ENCODE data around the gene KREMEN2.
A peak's percentile ranks its signal among the peaks of the same experiment; 100 is the strongest.

The KREMEN2 gene

GRCh38 chr16:2987833-2988232 is 23.8 kb downstream of the KREMEN2 start:
- Histone ChIP-seq H2BK15ac (ENCODE audit: low read length) (peak overlapping the region; percentile 37), H3K9ac (ENCODE audit: low read depth, low read length, poor library complexity) (no peak overlapping the region), H3K18ac (ENCODE audit: low read length) (peak overlapping the region; percentile 83), H3K27ac (replicated peaks; ENCODE audit: low read length) (no peak overlapping the region), H3K36me3 (replicated peaks in 1 of 2; ENCODE audit: control insufficient read depth in 2 of 2, insufficient read depth in 2 of 2, low read length in 2 of 2) (no peaks in the 10 kb centered on the region), H4K91ac (ENCODE audit: low read depth, low read length, poor library complexity) (no peak overlapping the region), H3K23ac (ENCODE audit: low read depth, low read length, poor library complexity) (no peak overlapping the region), H3K4me3 (ENCODE audit: low read length in 2 of 2) (no peak overlapping the region), H2BK120ac (ENCODE audit: low read depth, low read length) (no peak overlapping the region), H3K4ac (ENCODE audit: low read length) (no peak overlapping the region), H2BK5ac (ENCODE audit: low read length) (no peak overlapping the region), H3K79me1 (ENCODE audit: low read depth, low read length) (no peaks in the 10 kb centered on the region), H3K9me3 (replicated peaks in 1 of 2; ENCODE audit: control insufficient read depth in 2 of 2, insufficient read depth in 1 of 2, low read depth in 1 of 2, low read length in 2 of 2) (no peaks in the 10 kb centered on the region), H3K27me3 (ENCODE audit: control insufficient read depth in 3 of 3, insufficient read depth in 3 of 3, low read depth in 1 of 3, low read length in 3 of 3) (peaks cover 0 to 79% (median 0%) of the 10 kb centered on the region in 3 experiments), H2BK12ac (ENCODE audit: low read length) (peak overlapping the region; percentile 73), H3K14ac (ENCODE audit: low read length) (peak overlapping the region; percentile 3), H3K4me1 (ENCODE audit: control insufficient read depth in 2 of 2, insufficient read depth in 1 of 2, low read depth in 1 of 2, low read length in 2 of 2) (peaks cover 0 to 6% of the 10 kb centered on the region in 2 donors), H2AK5ac (ENCODE audit: low read depth, low read length) (peak overlapping the region; percentile 56), H2AFZ (ENCODE audit: low read length) (no peak overlapping the region), H3K4me2 (ENCODE audit: insufficient read depth, low read length, poor library complexity, severe bottlenecking) (no peak overlapping the region), H4K8ac (ENCODE audit: low read depth, low read length) (no peak overlapping the region)
- WGBS, 2 donors (ENCODE audit: extremely low coverage in 2 of 2, insufficient read length in 2 of 2, insufficient replicate concordance in 1 of 2) = no CpG with 5 or more reads among the region's 8 CpGs
- DNase-seq (ENCODE audit: low spot score) = no peak

- Histone ChIP-seq H2AFZ (ENCODE audit: low read length) (no peak overlapping the region), H2BK12ac (ENCODE audit: low read length) (no peak overlapping the region), H3K9me3 (replicated peaks in 1 of 2; ENCODE audit: control insufficient read depth in 2 of 2, insufficient read depth in 1 of 2, low read depth in 1 of 2, low read length in 2 of 2) (no peaks in the 10 kb centered on the region), H3K18ac (ENCODE audit: low read length) (no peak overlapping the region), H3K4me1 (ENCODE audit: control insufficient read depth in 2 of 2, insufficient read depth in 1 of 2, low read depth in 1 of 2, low read length in 2 of 2) (peaks cover 0 to 6% of the 10 kb centered on the region in 2 donors), H3K9ac (ENCODE audit: low read depth, low read length, poor library complexity) (no peak overlapping the region), H3K36me3 (replicated peaks in 1 of 2; ENCODE audit: control insufficient read depth in 2 of 2, insufficient read depth in 2 of 2, low read length in 2 of 2) (no peaks in the 10 kb centered on the region), H3K27ac (replicated peaks; ENCODE audit: low read length) (no peak overlapping the region), H3K14ac (ENCODE audit: low read length) (no peak overlapping the region), H2AK5ac (ENCODE audit: low read depth, low read length) (peak overlapping the region; percentile 53), H3K4me3 (ENCODE audit: low read length in 2 of 2) (no peak overlapping the region), H2BK15ac (ENCODE audit: low read length) (no peak overlapping the region), H3K4me2 (ENCODE audit: insufficient read depth, low read length, poor library complexity, severe bottlenecking) (no peak overlapping the region), H3K23ac (ENCODE audit: low read depth, low read length, poor library complexity) (no peak overlapping the region), H2BK5ac (ENCODE audit: low read length) (no peak overlapping the region), H2BK120ac (ENCODE audit: low read depth, low read length) (no peak overlapping the region), H3K27me3 (ENCODE audit: control insufficient read depth in 3 of 3, insufficient read depth in 3 of 3, low read depth in 1 of 3, low read length in 3 of 3) (peaks cover 0 to 81% (median 0%) of the 10 kb centered on the region in 3 experiments), H4K8ac (ENCODE audit: low read depth, low read length) (no peak overlapping the region), H3K79me1 (ENCODE audit: low read depth, low read length) (no peaks in the 10 kb centered on the region), H4K91ac (ENCODE audit: low read depth, low read length, poor library complexity) (no peak overlapping the region), H3K4ac (ENCODE audit: low read length) (no peak overlapping the region)
- no peak for DNase-seq (ENCODE audit: low spot score)
- no CpG with 5 or more reads among the region's 8 CpGs for whole genome bisulfite sequencing, 2 donors (ENCODE audit: extremely low coverage in 2 of 2, insufficient read length in 2 of 2, insufficient replicate concordance in 1 of 2)
Observed at GRCh38 chr16:2988590-2989099, 24.6 kb downstream of the KREMEN2 start.

GRCh38 chr16:2990891-2991290 is 26.8 kb downstream of the KREMEN2 start:
- Histone ChIP-seq H2BK12ac (ENCODE audit: low read length) (peak overlapping the region; percentile 58), H2BK15ac (ENCODE audit: low read length) (peak overlapping the region; percentile 5), H2BK120ac (ENCODE audit: low read depth, low read length) (no peak overlapping the region), H3K4ac (ENCODE audit: low read length) (no peak overlapping the region), H3K18ac (ENCODE audit: low read length) (no peak overlapping the region), H3K79me1 (ENCODE audit: low read depth, low read length) (no peaks in the 10 kb centered on the region), H3K36me3 (replicated peaks in 1 of 2; ENCODE audit: control insufficient read depth in 2 of 2, insufficient read depth in 2 of 2, low read length in 2 of 2) (no peaks in the 10 kb centered on the region), H2AK5ac (ENCODE audit: low read depth, low read length) (peak overlapping the region; percentile 35), H2AFZ (ENCODE audit: low read length) (no peak overlapping the region), H3K14ac (ENCODE audit: low read length) (peak overlapping the region; percentile 38), H3K4me3 (ENCODE audit: low read length in 2 of 2) (no peak overlapping the region), H3K9ac (ENCODE audit: low read depth, low read length, poor library complexity) (no peak overlapping the region), H4K8ac (ENCODE audit: low read depth, low read length) (no peak overlapping the region), H3K4me2 (ENCODE audit: insufficient read depth, low read length, poor library complexity, severe bottlenecking) (no peak overlapping the region), H3K4me1 (ENCODE audit: control insufficient read depth in 2 of 2, insufficient read depth in 1 of 2, low read depth in 1 of 2, low read length in 2 of 2) (peaks cover 0 to 4% of the 10 kb centered on the region in 2 donors), H4K91ac (ENCODE audit: low read depth, low read length, poor library complexity) (no peak overlapping the region), H3K23ac (ENCODE audit: low read depth, low read length, poor library complexity) (no peak overlapping the region), H3K27me3 (ENCODE audit: control insufficient read depth in 3 of 3, insufficient read depth in 3 of 3, low read depth in 1 of 3, low read length in 3 of 3) (peaks cover 0 to 79% (median 0%) of the 10 kb centered on the region in 3 experiments), H3K9me3 (replicated peaks in 1 of 2; ENCODE audit: control insufficient read depth in 2 of 2, insufficient read depth in 1 of 2, low read depth in 1 of 2, low read length in 2 of 2) (no peaks in the 10 kb centered on the region), H2BK5ac (ENCODE audit: low read length) (no peak overlapping the region), H3K27ac (replicated peaks; ENCODE audit: low read length) (no peak overlapping the region)
- DNase-seq (ENCODE audit: low spot score) = no peak
- WGBS, 2 donors (ENCODE audit: extremely low coverage in 2 of 2, insufficient read length in 2 of 2, insufficient replicate concordance in 1 of 2) = no CpG with 5 or more reads among the region's 10 CpGs

GRCh38 chr16:2991566-2992261 is 27.6 kb downstream of the KREMEN2 start:
- Histone ChIP-seq H3K4me2 (ENCODE audit: insufficient read depth, low read length, poor library complexity, severe bottlenecking) (no peak overlapping the region), H3K4me1 (ENCODE audit: control insufficient read depth in 2 of 2, insufficient read depth in 1 of 2, low read depth in 1 of 2, low read length in 2 of 2) (peaks cover 0 to 4% of the 10 kb centered on the region in 2 donors), H3K4me3 (ENCODE audit: low read length in 2 of 2) (no peak overlapping the region), H3K27ac (replicated peaks; ENCODE audit: low read length) (no peak overlapping the region), H4K8ac (ENCODE audit: low read depth, low read length) (no peak overlapping the region), H3K27me3 (ENCODE audit: control insufficient read depth in 3 of 3, insufficient read depth in 3 of 3, low read depth in 1 of 3, low read length in 3 of 3) (peaks cover 0 to 79% (median 0%) of the 10 kb centered on the region in 3 experiments), H3K14ac (ENCODE audit: low read length) (no peak overlapping the region), H2BK12ac (ENCODE audit: low read length) (peak overlapping the region; percentile 46), H2AFZ (ENCODE audit: low read length) (no peak overlapping the region), H2BK15ac (ENCODE audit: low read length) (peak overlapping the region; percentile 26), H3K36me3 (replicated peaks in 1 of 2; ENCODE audit: control insufficient read depth in 2 of 2, insufficient read depth in 2 of 2, low read length in 2 of 2) (no peaks in the 10 kb centered on the region), H3K18ac (ENCODE audit: low read length) (peak overlapping the region; percentile 38), H3K23ac (ENCODE audit: low read depth, low read length, poor library complexity) (peak overlapping the region; percentile 55), H3K79me1 (ENCODE audit: low read depth, low read length) (no peaks in the 10 kb centered on the region), H2BK5ac (ENCODE audit: low read length) (no peak overlapping the region), H3K9me3 (replicated peaks in 1 of 2; ENCODE audit: control insufficient read depth in 2 of 2, insufficient read depth in 1 of 2, low read depth in 1 of 2, low read length in 2 of 2) (no peaks in the 10 kb centered on the region), H3K4ac (ENCODE audit: low read length) (no peak overlapping the region), H4K91ac (ENCODE audit: low read depth, low read length, poor library complexity) (no peak overlapping the region), H2AK5ac (ENCODE audit: low read depth, low read length) (peak overlapping the region; percentile 35), H2BK120ac (ENCODE audit: low read depth, low read length) (no peak overlapping the region), H3K9ac (ENCODE audit: low read depth, low read length, poor library complexity) (no peak overlapping the region)
- DNase-seq (ENCODE audit: low spot score) = no peak
- no CpG with 5 or more reads among the region's 12 CpGs for WGBS, 2 donors (ENCODE audit: extremely low coverage in 2 of 2, insufficient read length in 2 of 2, insufficient replicate concordance in 1 of 2)

All from neuronal stem cell (in vitro differentiated cells).